GM12878 (cell line): Measurements from ENCODE around the gene TTC16. TPM values are rescaled to one million over a fixed set of nuclear protein-coding genes. Genes with fewer than 3 reads are reported as not detected.
A peak's percentile ranks its signal among the peaks of the same experiment; 100 is the strongest.

ENCODE experiments used
- CBFB ChIP-seq: IDR thresholded peaks from 2 replicates; pipeline ENCODE4 v1.6.1; 2016; ENCODE audit warnings: antibody characterized with exemption, low read depth
- CBX5 ChIP-seq: sonication (generic); IDR thresholded peaks from 2 replicates; pipeline ENCODE4 v1.6.1; 2016; ENCODE audit warnings: low read depth, moderate library complexity, mild to moderate bottlenecking, inconsistent platforms
- CHD2 ChIP-seq: IDR thresholded peaks from 2 replicates; pipeline ENCODE4 v1.6.1; 2011; ENCODE audit warnings: low read depth, low read length, improper control_type of control experiment, borderline replicate concordance
- CTCF ChIP-seq, 3 experiments: IDR thresholded peaks in 2 of 3; conservative IDR thresholded peaks in 1 of 3; 2 replicates each; pipeline ENCODE4 v1.5.1; 2011; ENCODE audit warnings: low read depth in 3 of 3, low read length in 3 of 3, mild to moderate bottlenecking in 3 of 3, control low read depth in 2 of 3, moderate library complexity in 2 of 3, inconsistent platforms in 1 of 3, mixed read lengths in 1 of 3; ENCODE audit not compliant: control insufficient read depth in 2 of 3, insufficient read depth in 1 of 3; ENCODE audit errors: extremely low read depth in 1 of 3
- E2F4 ChIP-seq: IDR thresholded peaks from 2 replicates; pipeline ENCODE4 v1.6.1; 2012; ENCODE audit warnings: low read depth, low read length, improper control_type of control experiment
- EED ChIP-seq: sonication (generic); IDR thresholded peaks from 2 replicates; pipeline ENCODE4 v1.6.1; 2016; ENCODE audit warnings: antibody characterized with exemption, low read depth
- EGR1 ChIP-seq, 2 experiments: IDR thresholded peaks; 1 replicate in 1 of 2; 2 replicates in 1 of 2; pipeline ENCODE4 v1.6.1; 2011 to 2012; ENCODE audit warnings: low read depth in 2 of 2, low read length in 2 of 2, borderline replicate concordance in 1 of 2, mild to moderate bottlenecking in 1 of 2, moderate library complexity in 1 of 2
- HDAC2 ChIP-seq: fragments of 200-600 bp; sonication (generic); IDR thresholded peaks from 2 replicates; pipeline ENCODE4 v1.6.1; 2017
- IKZF1 ChIP-seq: fragments of 450-650 bp; conservative IDR thresholded peaks from 2 replicates; pipeline ENCODE4 v1.6.1; 2017; ENCODE audit warnings: antibody characterized with exemption, mild to moderate bottlenecking
- IKZF2 ChIP-seq, 2 experiments: fragments of 450-650 bp; IDR thresholded peaks; 2 replicates each; pipeline ENCODE4 v1.6.1; 2017; ENCODE audit warnings: mild to moderate bottlenecking in 2 of 2, moderate library complexity in 2 of 2
- MYB ChIP-seq: fragments of 150-350 bp; IDR thresholded peaks from 2 replicates; pipeline ENCODE4 v1.6.1; 2014; ENCODE audit warnings: mild to moderate bottlenecking, low read depth, low read length, borderline replicate concordance
- NR2C2 ChIP-seq: IDR thresholded peaks from 2 replicates; pipeline ENCODE4 v1.6.1; 2011; ENCODE audit warnings: borderline replicate concordance, low read depth; ENCODE audit not compliant: control insufficient read depth, insufficient read length
- PML ChIP-seq: IDR thresholded peaks from 2 replicates; pipeline ENCODE4 v1.6.1; 2012; ENCODE audit warnings: low read length, inconsistent platforms
- RAD21 ChIP-seq: IDR thresholded peaks from 2 replicates; pipeline ENCODE4 v1.6.1; 2011; ENCODE audit warnings: mild to moderate bottlenecking, low read depth, low read length, moderate library complexity; ENCODE audit not compliant: insufficient read depth
- SMARCA5 ChIP-seq: fragments of 450-650 bp; IDR thresholded peaks from 2 replicates; pipeline ENCODE4 v1.6.1; 2017; ENCODE audit warnings: mild to moderate bottlenecking
- SP1 ChIP-seq: IDR thresholded peaks from one replicate; pipeline ENCODE4 v1.6.1; 2011; ENCODE audit warnings: low read depth, low read length
- SRF ChIP-seq, 2 experiments: IDR thresholded peaks; 2 replicates each; pipeline ENCODE4 v1.6.1; 2011; ENCODE audit warnings: low read depth in 2 of 2, low read length in 2 of 2, mild to moderate bottlenecking in 1 of 2, moderate library complexity in 1 of 2
- YBX1 ChIP-seq: fragments of 450-650 bp; IDR thresholded peaks from 2 replicates; pipeline ENCODE4 v1.6.1; 2016; ENCODE audit warnings: antibody characterized with exemption
- YY1 ChIP-seq: IDR thresholded peaks from 2 replicates; pipeline ENCODE4 v1.6.1; 2011; ENCODE audit warnings: low read depth, mild to moderate bottlenecking, low read length
- ZNF274 ChIP-seq: IDR thresholded peaks from one replicate; pipeline ENCODE4 v1.8.0; 2011; ENCODE audit not compliant: insufficient read length, insufficient read depth
- ZSCAN29 ChIP-seq: fragments of 450-650 bp; IDR thresholded peaks from 2 replicates; pipeline ENCODE4 v1.6.1; 2017; ENCODE audit warnings: mild to moderate bottlenecking, moderate library complexity
- polyA plus RNA-seq, 11 experiments: library from polyadenylated mRNA; depleted of rRNA in 4 of 11; unstranded in 6 of 11; stranded (reverse) in 5 of 11; fragments of >200 nt; fragmentation: Nextera tagmentation in 4 of 11; fragmentation: Illumina TruSeq in 1 of 11; extraction: Ambion mirVana in 4 of 11; extraction: Trizol in 1 of 11; gene quantifications; 1 replicate in 1 of 11; 2 replicates in 10 of 11; pipeline versions ENCODE4 v1.2.1 to v1.2.3, GENCODE V29; 2011 to 2016; ENCODE audit warnings: inconsistent platforms in 2 of 11, missing spikeins in 2 of 11, low read depth in 1 of 11
- total RNA-seq, 4 experiments: library from RNA; depleted of rRNA in 3 of 4; stranded (reverse); fragments of >200 nt in 3 of 4; fragmentation: Illumina TruSeq in 1 of 4; extraction: Trizol in 1 of 4; gene quantifications; 2 replicates each; pipeline versions ENCODE4 v1.2.1 to v1.2.3, GENCODE V29; 2013 to 2021
- TF ChIP-seq, protein P1 (sequence below): fragments of 450-650 bp; IDR thresholded peaks from 2 replicates; pipeline ENCODE4 v1.6.1; 2017; ENCODE audit warnings: mild to moderate bottlenecking, low read depth, inconsistent platforms; ENCODE audit not compliant: poor library complexity, severe bottlenecking
- TF ChIP-seq, protein P2 (sequence below): fragments of 450-650 bp; IDR thresholded peaks from 2 replicates; pipeline ENCODE4 v1.6.1; 2018; ENCODE audit warnings: mild to moderate bottlenecking, low read depth, moderate library complexity; ENCODE audit not compliant: partially characterized antibody

The TTC16 gene
- total and polyA plus RNA-seq, 10 of the 15 experiments (the other 5 are each of a cell fraction or from before 2014, with no cell fraction given): 0.03 TPM; not detected in 9

- TF ChIP-seq E2F4: no peak
- no peak for TF ChIP-seq MYB
- TF ChIP-seq CBFB: no peak
- TF ChIP-seq CHD2: peak; percentile 92
- TF ChIP-seq YBX1: no peak
- peak; percentile 79 for TF ChIP-seq IKZF1
- TF ChIP-seq SP1: peak; percentile 95
- no peak for TF ChIP-seq EED
- TF ChIP-seq SMARCA5: no peak
- peak in 1 of 2 experiments; percentile 52; a peak in 1 of 3 replicates for TF ChIP-seq EGR1 (IDR thresholded peaks at IDR 0.05; ENCODE audit: borderline replicate concordance in 1 of 2, low read depth in 2 of 2, low read length in 2 of 2)
- TF ChIP-seq CBX5: no peak
- TF ChIP-seq ZNF274: no peak
- TF ChIP-seq SRF (IDR thresholded peaks at IDR 0.05; ENCODE audit: low read depth in 2 of 2, low read length in 2 of 2): no peak
- no peak for TF ChIP-seq PML
- no peak for TF ChIP-seq IKZF2 (IDR thresholded peaks at IDR 0.05)
- TF ChIP-seq ZSCAN29: no peak
- TF ChIP-seq HDAC2: no peak
- no peak for TF ChIP-seq CTCF (IDR thresholded peaks at IDR 0.05 in 2 of 3, conservative IDR thresholded peaks at IDR 0.05 in 1 of 3; ENCODE audit: control insufficient read depth in 2 of 3, extremely low read depth in 1 of 3, insufficient read depth in 1 of 3, low read depth in 3 of 3, low read length in 3 of 3)
- peak; percentile 100 for TF ChIP-seq YY1
- no peak for TF ChIP-seq NR2C2
- TF ChIP-seq RAD21: no peak
- TF ChIP-seq, protein P1, sequence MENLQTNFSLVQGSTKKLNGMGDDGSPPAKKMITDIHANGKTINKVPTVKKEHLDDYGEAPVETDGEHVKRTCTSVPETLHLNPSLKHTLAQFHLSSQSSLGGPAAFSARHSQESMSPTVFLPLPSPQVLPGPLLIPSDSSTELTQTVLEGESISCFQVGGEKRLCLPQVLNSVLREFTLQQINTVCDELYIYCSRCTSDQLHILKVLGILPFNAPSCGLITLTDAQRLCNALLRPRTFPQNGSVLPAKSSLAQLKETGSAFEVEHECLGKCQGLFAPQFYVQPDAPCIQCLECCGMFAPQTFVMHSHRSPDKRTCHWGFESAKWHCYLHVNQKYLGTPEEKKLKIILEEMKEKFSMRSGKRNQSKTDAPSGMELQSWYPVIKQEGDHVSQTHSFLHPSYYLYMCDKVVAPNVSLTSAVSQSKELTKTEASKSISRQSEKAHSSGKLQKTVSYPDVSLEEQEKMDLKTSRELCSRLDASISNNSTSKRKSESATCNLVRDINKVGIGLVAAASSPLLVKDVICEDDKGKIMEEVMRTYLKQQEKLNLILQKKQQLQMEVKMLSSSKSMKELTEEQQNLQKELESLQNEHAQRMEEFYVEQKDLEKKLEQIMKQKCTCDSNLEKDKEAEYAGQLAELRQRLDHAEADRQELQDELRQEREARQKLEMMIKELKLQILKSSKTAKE: no peak
- TF ChIP-seq, protein P2, sequence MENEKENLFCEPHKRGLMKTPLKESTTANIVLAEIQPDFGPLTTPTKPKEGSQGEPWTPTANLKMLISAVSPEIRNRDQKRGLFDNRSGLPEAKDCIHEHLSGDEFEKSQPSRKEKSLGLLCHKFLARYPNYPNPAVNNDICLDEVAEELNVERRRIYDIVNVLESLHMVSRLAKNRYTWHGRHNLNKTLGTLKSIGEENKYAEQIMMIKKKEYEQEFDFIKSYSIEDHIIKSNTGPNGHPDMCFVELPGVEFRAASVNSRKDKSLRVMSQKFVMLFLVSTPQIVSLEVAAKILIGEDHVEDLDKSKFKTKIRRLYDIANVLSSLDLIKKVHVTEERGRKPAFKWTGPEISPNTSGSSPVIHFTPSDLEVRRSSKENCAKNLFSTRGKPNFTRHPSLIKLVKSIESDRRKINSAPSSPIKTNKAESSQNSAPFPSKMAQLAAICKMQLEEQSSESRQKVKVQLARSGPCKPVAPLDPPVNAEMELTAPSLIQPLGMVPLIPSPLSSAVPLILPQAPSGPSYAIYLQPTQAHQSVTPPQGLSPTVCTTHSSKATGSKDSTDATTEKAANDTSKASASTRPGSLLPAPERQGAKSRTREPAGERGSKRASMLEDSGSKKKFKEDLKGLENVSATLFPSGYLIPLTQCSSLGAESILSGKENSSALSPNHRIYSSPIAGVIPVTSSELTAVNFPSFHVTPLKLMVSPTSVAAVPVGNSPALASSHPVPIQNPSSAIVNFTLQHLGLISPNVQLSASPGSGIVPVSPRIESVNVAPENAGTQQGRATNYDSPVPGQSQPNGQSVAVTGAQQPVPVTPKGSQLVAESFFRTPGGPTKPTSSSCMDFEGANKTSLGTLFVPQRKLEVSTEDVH: peak; percentile 51
These were observed at the start of gene TTC16, which contains the start of gene PTRH1 (continued) for GRCh38 chr9:127715470-127716337.
